Testis (tissue), 2 donors: Measurements from ENCODE around the gene CACNA2D3.

Experiments used
- CTCF ChIP-seq, 3 experiments: fragments of 450-650 bp in 2 of 3; fragments of 200-600 bp in 1 of 3; sonication (generic) in 1 of 3; IDR thresholded peaks; one replicate each; pipeline ENCODE4 v1.5.1; 2016 to 2019; ENCODE audit warnings: antibody characterized with exemption in 3 of 3, mild to moderate bottlenecking in 2 of 3, moderate library complexity in 1 of 3
- POLR2A ChIP-seq: fragments of 450-650 bp; IDR thresholded peaks from one replicate; pipeline ENCODE4 v1.6.1; 2017; ENCODE audit warnings: antibody characterized with exemption, mild to moderate bottlenecking, moderate library complexity

DNA sequence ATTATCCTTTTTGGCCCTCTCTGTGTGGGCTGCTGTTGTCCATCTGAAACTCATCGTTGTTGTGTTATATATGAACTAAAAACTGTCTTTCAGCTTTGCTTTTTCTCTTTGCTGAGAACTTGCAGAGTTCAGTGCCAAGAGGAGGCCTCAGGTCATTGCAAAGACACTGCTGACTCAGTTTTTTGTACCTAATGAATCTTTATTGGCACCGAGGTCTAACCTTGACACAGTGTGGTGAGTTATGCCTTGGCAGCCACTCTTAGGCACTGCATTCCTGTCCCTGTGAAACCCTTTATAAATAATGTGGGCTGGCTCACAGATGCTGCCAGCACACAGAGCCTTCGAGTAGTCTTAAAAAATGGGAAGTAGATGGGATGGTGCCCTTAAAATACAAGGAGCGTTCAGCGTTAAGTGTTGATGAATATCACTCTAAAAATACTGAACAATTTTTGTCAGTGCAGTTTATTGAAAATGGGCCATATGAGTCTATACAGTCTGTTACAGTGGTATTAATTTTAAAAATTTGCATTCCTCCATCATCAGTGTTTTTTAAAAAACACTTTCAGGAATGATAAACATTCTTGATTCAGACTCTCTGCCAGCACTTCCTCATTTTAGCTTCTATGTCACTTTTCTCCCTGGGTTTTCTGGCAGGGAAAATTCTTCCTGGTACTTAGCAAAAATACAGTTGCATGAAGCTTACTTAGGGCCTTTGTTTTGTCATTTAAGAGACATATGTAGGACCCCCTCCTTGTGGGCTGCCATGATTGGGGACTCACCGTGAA is 234.1 kb downstream of the CACNA2D3 start:
- no peak for TF ChIP-seq CTCF (IDR thresholded peaks at IDR 0.05)
- no peak for TF ChIP-seq POLR2A
